Adrenal gland (tissue), 12 donors: ENCODE data around the gene PIK3C2B. TPM values are rescaled to one million over a fixed set of nuclear protein-coding genes. Genes with fewer than 3 reads are reported as not detected.

Experiments used
- DNase-seq, 7 donors: peaks; one replicate each; pipeline ENCODE4 v3.0.0-alpha.2; 2019 to 2020
- H3K27ac ChIP-seq, 5 donors: fragments of 200-600 bp; sonication (generic) in 4 of 5; 1 replicate in 3 of 5; 2 replicates in 2 of 5; pipeline versions ENCODE4 v1.5.1 to v1.8.0; 2016 to 2020; ENCODE audit warnings: mild to moderate bottlenecking in 1 of 5
- H3K27me3 ChIP-seq: fragments of 200-600 bp; 2 replicates; pipeline ENCODE4 v1.8.0; 2021
- H3K36me3 ChIP-seq, 2 donors: fragments of 200-600 bp; replicated peaks in 1 of 2; 1 replicate in 1 of 2; 2 replicates in 1 of 2; pipeline versions ENCODE4 v1.5.1 to v1.8.0; 2018 to 2022
- H3K4me1 ChIP-seq, 2 donors: fragments of 200-600 bp; replicated peaks in 1 of 2; 1 replicate in 1 of 2; 2 replicates in 1 of 2; pipeline versions ENCODE4 v1.5.1 to v1.8.0; 2018 to 2021
- H3K4me3 ChIP-seq, 4 donors: fragments of 200-600 bp; sonication (generic) in 3 of 4; one replicate each; pipeline ENCODE4 v1.5.1; 2016 to 2018
- H3K9me3 ChIP-seq, 3 donors: fragments of 200-600 bp; sonication (generic) in 1 of 3; replicated peaks in 1 of 3; 1 replicate in 2 of 3; 2 replicates in 1 of 3; pipeline versions ENCODE4 v1.5.1 to v1.8.0; 2016 to 2021
- POLR2A ChIP-seq, 2 donors: fragments of 450-650 bp; IDR thresholded peaks; one replicate each; pipeline ENCODE4 v1.6.1; 2017; ENCODE audit warnings: antibody characterized with exemption in 2 of 2, mild to moderate bottlenecking in 2 of 2, moderate library complexity in 1 of 2
- WGBS, 4 donors: extraction: QIAGEN DNeasy Blood & Tissue Kit in 2 of 4; methylation state at CpG; one replicate each; pipeline versions ENCODE4 v1.1.5 to v1.1.7; 2013 to 2017; 5-methylcytosine and 5-hydroxymethylcytosine counted together
- intact Hi-C, 2 donors: fragments of 100-400 bp; cut with DNase I; formaldehyde crosslinking; loops; one replicate each; pipeline versions ENCODE4 v1.14.1 to v1.15.0; 2022 to 2023
- polyA plus RNA-seq, 3 donors: library from polyadenylated mRNA; stranded (reverse); fragments of 200-250 nt in 2 of 3; fragments of 350-450 nt in 1 of 3; fragmentation: Illumina TruSeq in 1 of 3; extraction: RNeasy Lipid Tissue Mini Kit (QIAGEN cat#74804) in 1 of 3; gene quantifications; one replicate each; pipeline ENCODE4 v1.2.3, GENCODE V29; 2013 to 2014
- total RNA-seq, 9 donors: library from RNA; depleted of rRNA in 4 of 9; stranded (reverse); fragments of >200 nt in 4 of 9; fragments of 120-200 nt in 1 of 9; fragmentation: NEBNext Ultra II Directional in 1 of 9; extraction: Animal tissue kit (Norgen Biotek cat#: 25700) in 1 of 9; gene quantifications; one replicate each; pipeline versions ENCODE4 v1.1.0 to v1.2.4, GENCODE V29; 2013 to 2023
- TF ChIP-seq, protein P1 (sequence below), 6 experiments: fragments of 450-650 bp in 4 of 6; fragments of 200-600 bp in 2 of 6; sonication (generic) in 1 of 6; IDR thresholded peaks; 1 replicate in 5 of 6; 2 replicates in 1 of 6; pipeline versions ENCODE4 v1.5.1 to v1.8.0; 2016 to 2021; ENCODE audit warnings: antibody characterized with exemption in 6 of 6, mild to moderate bottlenecking in 2 of 6, moderate library complexity in 1 of 6
- donor health status: healthy with polysubstance abuse.
- donor health status: Bipolar disorder and iron deficiency.
- donor health status: DM: yes; HTN: yes; CAD: no.
- donor health status: DM: no; HTN: no; CAD: no.
- donor health status: DM: no; HTN: no; CAD: no.
- donor health status: DM: yes; HTN: yes; CAD: no.

Gene PIK3C2B
- total and polyA plus RNA-seq, 12 donors: 2.3 to 22.9 (median 15.0) TPM

DNA sequence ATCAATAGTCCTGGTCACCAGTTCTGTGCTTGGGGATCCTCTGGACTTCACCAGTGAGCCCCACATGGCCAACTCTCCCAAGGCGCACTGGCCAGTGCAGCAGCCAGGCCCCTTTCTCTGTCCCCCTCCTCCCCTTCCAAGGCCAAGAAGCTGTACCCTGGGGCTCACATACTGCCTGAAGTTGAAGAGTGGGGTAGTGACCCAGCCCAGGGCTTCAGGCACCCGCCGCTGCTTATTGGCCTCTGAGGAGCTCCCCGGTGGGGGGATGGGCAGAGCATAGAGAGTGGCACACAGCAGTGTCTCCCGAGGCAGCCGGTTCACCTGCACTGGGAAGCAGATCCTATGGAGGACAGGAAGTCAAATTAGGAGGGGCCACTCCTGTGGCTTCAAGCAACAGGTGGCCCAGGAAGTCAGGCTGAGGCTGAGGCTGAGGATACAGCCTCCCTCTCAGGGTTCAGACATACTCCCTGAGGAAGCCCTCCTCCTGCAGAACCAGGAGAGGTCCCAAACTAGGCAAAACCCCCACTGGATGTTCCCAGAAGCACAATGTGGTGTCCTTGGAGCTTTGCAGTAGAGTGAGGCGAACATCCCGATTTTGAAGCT is 44.8 kb downstream of the PIK3C2B start:
- intact Hi-C loops: loop anchor here in 1 of 2 donors (5.0 kb wide), 1 partner anchor 43 kb away; the partner anchor contains the start of gene PIK3C2B
- H3K4me3 ChIP-seq: no peak overlapping the region
- DNase-seq: no peak
- TF ChIP-seq, protein P1, sequence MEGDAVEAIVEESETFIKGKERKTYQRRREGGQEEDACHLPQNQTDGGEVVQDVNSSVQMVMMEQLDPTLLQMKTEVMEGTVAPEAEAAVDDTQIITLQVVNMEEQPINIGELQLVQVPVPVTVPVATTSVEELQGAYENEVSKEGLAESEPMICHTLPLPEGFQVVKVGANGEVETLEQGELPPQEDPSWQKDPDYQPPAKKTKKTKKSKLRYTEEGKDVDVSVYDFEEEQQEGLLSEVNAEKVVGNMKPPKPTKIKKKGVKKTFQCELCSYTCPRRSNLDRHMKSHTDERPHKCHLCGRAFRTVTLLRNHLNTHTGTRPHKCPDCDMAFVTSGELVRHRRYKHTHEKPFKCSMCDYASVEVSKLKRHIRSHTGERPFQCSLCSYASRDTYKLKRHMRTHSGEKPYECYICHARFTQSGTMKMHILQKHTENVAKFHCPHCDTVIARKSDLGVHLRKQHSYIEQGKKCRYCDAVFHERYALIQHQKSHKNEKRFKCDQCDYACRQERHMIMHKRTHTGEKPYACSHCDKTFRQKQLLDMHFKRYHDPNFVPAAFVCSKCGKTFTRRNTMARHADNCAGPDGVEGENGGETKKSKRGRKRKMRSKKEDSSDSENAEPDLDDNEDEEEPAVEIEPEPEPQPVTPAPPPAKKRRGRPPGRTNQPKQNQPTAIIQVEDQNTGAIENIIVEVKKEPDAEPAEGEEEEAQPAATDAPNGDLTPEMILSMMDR (IDR thresholded peaks at IDR 0.05): no peak
- TF ChIP-seq POLR2A (IDR thresholded peaks at IDR 0.05): no peak
- H3K27me3 ChIP-seq: no peaks in the 10 kb centered on the region
- H3K4me1 ChIP-seq: no peaks in the 10 kb centered on the region
- H3K9me3 ChIP-seq: no peaks in the 10 kb centered on the region
- no peak overlapping the region for H3K27ac ChIP-seq
- WGBS, 4 donors: 76 to 97% (median 87%) methylated on average over 5 to 8 of the region's 8 CpGs
- peaks cover 0 to 12% of the 10 kb centered on the region in 2 donors for H3K36me3 ChIP-seq

DNA sequence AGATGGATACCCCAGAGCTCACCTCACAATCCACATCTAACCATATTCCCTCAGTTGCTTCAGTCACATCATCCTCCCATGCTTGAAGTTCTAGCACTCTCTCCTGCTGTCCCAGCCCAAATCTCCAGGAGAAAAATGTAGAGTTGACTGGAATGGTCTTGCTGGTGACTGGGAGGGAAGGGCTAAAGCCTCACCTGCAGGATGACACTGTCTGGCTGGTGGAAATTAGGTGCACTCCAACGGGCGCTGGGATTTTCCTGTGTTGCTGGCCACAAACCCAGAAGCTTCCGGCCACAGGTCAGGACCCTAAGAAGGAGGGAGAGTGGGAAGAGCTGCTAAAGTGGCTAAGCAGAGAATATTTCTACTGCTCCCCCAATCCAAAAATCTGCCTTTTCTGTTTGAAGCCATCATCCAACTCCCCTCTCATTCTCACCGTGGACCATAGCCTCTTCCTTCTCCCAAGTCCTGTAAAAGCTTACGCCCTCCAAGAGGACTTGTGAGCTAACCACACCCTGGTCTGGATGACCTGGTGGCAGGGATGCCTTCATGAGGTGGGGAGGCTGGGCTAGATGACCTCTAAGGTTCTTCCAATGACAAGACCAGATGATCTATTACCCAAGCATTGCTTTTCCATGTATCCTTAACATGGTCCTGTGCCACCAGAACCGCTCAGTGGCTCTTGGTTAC is 45.5 kb downstream of the PIK3C2B start:
- H3K4me3 ChIP-seq: no peak overlapping the region
- H3K36me3 ChIP-seq: peaks cover 0 to 15% of the 10 kb centered on the region in 2 donors
- intact Hi-C loops: loop anchor here in 1 of 2 donors (5.0 kb wide), 1 partner anchor 43 kb away; the partner anchor contains the start of gene PIK3C2B
- TF ChIP-seq, protein P1 (IDR thresholded peaks at IDR 0.05): no peak
- no peak for TF ChIP-seq POLR2A (IDR thresholded peaks at IDR 0.05)
- no peak overlapping the region for H3K27ac ChIP-seq
- H3K27me3 ChIP-seq: no peaks in the 10 kb centered on the region
- no peaks in the 10 kb centered on the region for H3K9me3 ChIP-seq
- WGBS, 4 donors: 80 to 95% (median 88%) methylated on average over 6 of the region's 6 CpGs
- peaks cover 0 to 2% of the 10 kb centered on the region in 2 donors for H3K4me1 ChIP-seq
- DNase-seq: peak in 1 of 7 donors; percentile 10

DNA sequence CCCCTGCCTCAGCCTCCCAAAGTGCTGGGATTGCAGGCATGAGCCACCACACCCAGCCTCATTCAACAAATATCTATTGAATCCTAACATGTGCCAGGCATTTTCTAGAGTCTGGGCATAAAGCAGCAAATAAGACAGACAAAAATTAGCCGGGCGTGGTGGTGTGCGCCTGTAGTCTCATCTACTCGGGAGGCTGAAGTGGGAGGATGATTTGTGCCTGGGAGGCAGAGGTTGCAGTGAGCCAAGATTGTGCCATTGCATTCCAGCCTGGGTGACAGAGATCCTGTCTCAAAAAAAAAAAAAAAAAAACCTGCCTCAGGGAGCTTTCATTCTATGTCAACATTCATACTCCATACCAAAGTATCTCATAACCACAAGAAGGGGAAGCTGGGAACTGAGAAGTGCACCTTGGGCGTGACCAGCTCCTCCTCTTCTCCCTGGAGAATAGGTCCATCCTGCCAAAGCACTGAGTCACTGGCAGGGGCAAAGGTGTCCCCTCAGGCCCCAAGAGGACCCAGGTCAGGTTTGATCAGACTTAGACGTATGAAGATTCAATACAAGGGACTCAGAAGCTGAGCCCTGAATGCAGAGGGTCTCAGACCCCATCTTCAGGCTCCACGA is 46.2 kb downstream of the PIK3C2B start:
- TF ChIP-seq, protein P1 (IDR thresholded peaks at IDR 0.05): no peak
- TF ChIP-seq POLR2A (IDR thresholded peaks at IDR 0.05): no peak
- peaks cover 0 to 22% of the 10 kb centered on the region in 2 donors for H3K36me3 ChIP-seq
- H3K4me1 ChIP-seq: peaks cover 0 to 8% of the 10 kb centered on the region in 2 donors
- no peaks in the 10 kb centered on the region for H3K9me3 ChIP-seq
- 82 to 94% (median 91%) methylated on average over 7 of the region's 7 CpGs for WGBS, 4 donors
- H3K4me3 ChIP-seq: no peak overlapping the region
- DNase-seq: peak in 1 of 7 donors; percentile 6
- no peaks in the 10 kb centered on the region for H3K27me3 ChIP-seq
- H3K27ac ChIP-seq: no peak overlapping the region
- intact Hi-C loops: loop anchor here in 1 of 2 donors (5.0 kb wide), 1 partner anchor 44 kb away; the partner anchor contains the start of gene PIK3C2B

DNA sequence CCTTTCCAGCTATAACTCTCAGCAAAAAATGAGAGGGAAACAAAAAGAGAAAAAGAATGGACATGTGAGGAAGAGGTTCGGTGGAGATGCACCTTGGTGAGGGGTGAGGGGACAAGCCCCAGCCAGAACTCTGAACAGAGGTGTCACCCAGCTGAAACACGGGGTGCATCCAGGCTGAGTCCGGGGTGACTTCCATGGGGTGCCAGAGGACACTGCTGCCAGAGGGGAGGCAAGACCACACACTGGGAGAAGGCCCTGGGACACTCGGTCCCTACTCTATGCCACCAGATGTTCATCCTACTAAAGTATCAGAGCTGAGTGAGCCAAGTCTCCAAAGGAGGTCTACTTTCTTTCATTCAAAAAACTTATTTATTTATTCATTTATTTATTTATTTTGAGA is 46.9 kb downstream of the PIK3C2B start:
- Histone ChIP-seq H3K36me3 (peaks cover 0 to 24% of the 10 kb centered on the region in 2 donors), H3K4me3 (no peak overlapping the region), H3K27me3 (no peaks in the 10 kb centered on the region), H3K27ac (no peak overlapping the region), H3K4me1 (peaks cover 0 to 15% of the 10 kb centered on the region in 2 donors), H3K9me3 (no peaks in the 10 kb centered on the region)
- TF ChIP-seq, protein P1 (IDR thresholded peaks at IDR 0.05): no peak
- TF ChIP-seq POLR2A (IDR thresholded peaks at IDR 0.05): no peak
- peak in 1 of 7 donors; percentile 1 for DNase-seq
- intact Hi-C loops: loop anchor here (2.0 to 5.0 kb wide), 2 partner anchors 45 to 53 kb away; partner anchors contain the start of gene PIK3C2B (in 1 of the 2)
- 56 to 74% (median 67%) methylated on average over 4 of the region's 4 CpGs for WGBS, 4 donors
